ENCODE results near the gene AKR1C1.
"Not testable (repeated sequence)": the region's sequence is repeated elsewhere in the genome, so short reads cannot be mapped to it uniquely, and the experiment has no call there.

The AKR1C1 gene

DNA sequence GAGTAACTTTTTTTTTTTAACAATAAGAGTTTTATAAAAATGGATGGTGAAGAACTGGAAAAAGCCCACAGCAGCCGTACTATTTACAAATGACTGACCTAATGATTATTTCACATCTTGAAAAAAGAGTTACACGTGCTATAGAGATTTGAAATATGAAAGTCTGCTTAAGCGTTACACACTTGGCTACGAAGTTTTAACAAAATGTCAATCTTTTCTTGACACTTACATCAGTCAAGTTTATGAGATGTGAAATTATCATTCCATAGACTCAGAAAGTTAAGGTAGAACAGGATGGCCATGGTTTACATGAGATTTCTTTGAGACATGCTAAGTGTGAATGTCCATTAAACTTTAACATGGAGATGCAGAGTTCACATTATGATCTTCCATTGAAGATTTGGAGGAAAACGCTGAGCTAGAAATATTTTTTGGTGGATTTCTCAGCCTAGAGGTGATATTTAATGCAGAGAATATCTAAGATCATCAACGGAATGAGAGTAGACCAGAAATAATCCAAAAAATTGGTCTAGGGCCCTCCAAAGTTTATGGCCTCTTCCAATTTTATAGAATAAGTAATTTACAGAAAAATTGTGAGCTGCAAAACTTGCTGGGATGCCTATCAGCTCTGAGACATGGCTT lies 24.9 kb downstream of the AKR1C1 start:
- not testable (repeated sequence) for H3K27me3 ChIP-seq (replicated peaks; ENCODE audit: control insufficient read depth, insufficient read depth, low read length); DNase-seq (ENCODE audit: low read depth); H3K9me3 ChIP-seq (ENCODE audit: control insufficient read depth, low read length); H3K4me3 ChIP-seq (ENCODE audit: low read length); H3K9ac ChIP-seq (ENCODE audit: low read length); H3K4me1 ChIP-seq (ENCODE audit: control insufficient read depth, insufficient read depth, low read length)
- H3K36me3 ChIP-seq (ENCODE audit: control insufficient read depth, insufficient read depth, low read length, severe bottlenecking): peaks cover 50% of the 10 kb centered on the region

DNA sequence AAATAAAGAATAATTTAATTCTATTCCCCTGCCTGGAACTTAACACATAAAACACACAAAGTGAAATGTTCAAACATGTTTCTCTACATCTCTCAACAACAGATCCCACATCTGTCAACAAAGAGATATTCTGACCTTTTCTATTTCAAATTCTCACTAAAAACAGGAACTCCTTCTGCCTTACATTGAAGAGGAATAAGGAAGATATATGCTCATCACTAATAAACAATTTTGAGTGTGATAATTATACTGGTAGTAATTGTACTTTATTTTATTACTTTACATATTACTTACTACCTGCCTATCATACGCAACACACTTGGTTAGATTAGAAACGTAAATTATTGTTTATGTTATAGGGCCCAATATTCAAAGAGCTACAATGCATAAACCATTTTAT lies 27.0 kb downstream of the AKR1C1 start:
- peaks cover 3% of the 10 kb centered on the region for H3K4me1 ChIP-seq (ENCODE audit: control insufficient read depth, insufficient read depth, low read length)
- no peaks in the 10 kb centered on the region for H3K27me3 ChIP-seq (replicated peaks; ENCODE audit: control insufficient read depth, insufficient read depth, low read length)
- no peak overlapping the region for H3K9ac ChIP-seq (ENCODE audit: low read length)
- H3K4me3 ChIP-seq (ENCODE audit: low read length): no peak overlapping the region
- peaks cover 64% of the 10 kb centered on the region for H3K36me3 ChIP-seq (ENCODE audit: control insufficient read depth, insufficient read depth, low read length, severe bottlenecking)
- DNase-seq (ENCODE audit: low read depth): no peak
- H3K9me3 ChIP-seq (ENCODE audit: control insufficient read depth, low read length): no peaks in the 10 kb centered on the region

DNA sequence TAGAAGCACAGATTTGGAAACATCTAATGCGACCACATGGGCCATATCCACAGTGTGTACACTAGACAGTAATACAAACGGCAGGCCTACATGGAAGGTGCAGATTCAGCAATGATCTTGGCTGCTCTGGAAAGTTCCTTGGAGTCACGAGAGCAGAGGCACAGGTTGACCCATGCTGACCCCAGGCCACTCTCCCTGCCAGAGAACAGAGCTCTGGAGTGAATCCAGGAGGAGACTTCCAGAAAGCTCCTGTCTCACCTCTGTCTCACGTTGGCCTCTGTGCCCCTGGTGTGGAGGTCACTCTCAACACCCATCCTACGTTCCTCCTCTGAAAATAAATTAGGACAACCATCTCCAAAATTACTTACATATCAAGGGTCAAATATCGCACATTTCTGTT lies 28.2 kb downstream of the AKR1C1 start:
- not testable (repeated sequence) for H3K9me3 ChIP-seq (ENCODE audit: control insufficient read depth, low read length); H3K4me3 ChIP-seq (ENCODE audit: low read length); H3K9ac ChIP-seq (ENCODE audit: low read length); DNase-seq (ENCODE audit: low read depth); H3K4me1 ChIP-seq (ENCODE audit: control insufficient read depth, insufficient read depth, low read length); H3K27me3 ChIP-seq (replicated peaks; ENCODE audit: control insufficient read depth, insufficient read depth, low read length)
- H3K36me3 ChIP-seq (ENCODE audit: control insufficient read depth, insufficient read depth, low read length, severe bottlenecking): peaks cover 68% of the 10 kb centered on the region

- not testable (repeated sequence) for H3K9ac ChIP-seq (ENCODE audit: low read length); H3K4me3 ChIP-seq (ENCODE audit: low read length); H3K27me3 ChIP-seq (replicated peaks; ENCODE audit: control insufficient read depth, insufficient read depth, low read length); DNase-seq (ENCODE audit: low read depth); H3K9me3 ChIP-seq (ENCODE audit: control insufficient read depth, low read length); H3K4me1 ChIP-seq (ENCODE audit: control insufficient read depth, insufficient read depth, low read length)
- peaks cover 71% of the 10 kb centered on the region for H3K36me3 ChIP-seq (ENCODE audit: control insufficient read depth, insufficient read depth, low read length, severe bottlenecking)
Observed at GRCh38 chr10:4992564-4992963, 29.3 kb downstream of the AKR1C1 start.

- peaks cover 75% of the 10 kb centered on the region for H3K36me3 ChIP-seq (ENCODE audit: control insufficient read depth, insufficient read depth, low read length, severe bottlenecking)
- H3K4me3 ChIP-seq (ENCODE audit: low read length); H3K9me3 ChIP-seq (ENCODE audit: control insufficient read depth, low read length); H3K9ac ChIP-seq (ENCODE audit: low read length); H3K4me1 ChIP-seq (ENCODE audit: control insufficient read depth, insufficient read depth, low read length); H3K27me3 ChIP-seq (replicated peaks; ENCODE audit: control insufficient read depth, insufficient read depth, low read length); DNase-seq (ENCODE audit: low read depth): not testable (repeated sequence)
Observed at GRCh38 chr10:4994260-4994659, 31.0 kb downstream of the AKR1C1 start.

GRCh38 chr10:4998671-4999070 lies 35.5 kb downstream of the AKR1C1 start:
- peaks cover 13% of the 10 kb centered on the region for H3K4me1 ChIP-seq (ENCODE audit: control insufficient read depth, insufficient read depth, low read length)
- H3K9ac ChIP-seq (ENCODE audit: low read length): peak overlapping the region; percentile 2
- H3K27me3 ChIP-seq (replicated peaks; ENCODE audit: control insufficient read depth, insufficient read depth, low read length): no peaks in the 10 kb centered on the region
- peaks cover 62% of the 10 kb centered on the region for H3K36me3 ChIP-seq (ENCODE audit: control insufficient read depth, insufficient read depth, low read length, severe bottlenecking)
- no peak for DNase-seq (ENCODE audit: low read depth)
- no peaks in the 10 kb centered on the region for H3K9me3 ChIP-seq (ENCODE audit: control insufficient read depth, low read length)
- no peak overlapping the region for H3K4me3 ChIP-seq (ENCODE audit: low read length)

GRCh38 chr10:5002013-5002727 lies 39.0 kb downstream of the AKR1C1 start:
- peak overlapping the region; percentile 93 for H3K4me3 ChIP-seq (ENCODE audit: low read length)
- H3K9me3 ChIP-seq (ENCODE audit: control insufficient read depth, low read length): no peaks in the 10 kb centered on the region
- no peak for DNase-seq (ENCODE audit: low read depth)
- peaks cover 44% of the 10 kb centered on the region for H3K36me3 ChIP-seq (ENCODE audit: control insufficient read depth, insufficient read depth, low read length, severe bottlenecking)
- peaks cover 11% of the 10 kb centered on the region for H3K4me1 ChIP-seq (ENCODE audit: control insufficient read depth, insufficient read depth, low read length)
- H3K9ac ChIP-seq (ENCODE audit: low read length): peak overlapping the region; percentile 94
- no peaks in the 10 kb centered on the region for H3K27me3 ChIP-seq (replicated peaks; ENCODE audit: control insufficient read depth, insufficient read depth, low read length)

DNA sequence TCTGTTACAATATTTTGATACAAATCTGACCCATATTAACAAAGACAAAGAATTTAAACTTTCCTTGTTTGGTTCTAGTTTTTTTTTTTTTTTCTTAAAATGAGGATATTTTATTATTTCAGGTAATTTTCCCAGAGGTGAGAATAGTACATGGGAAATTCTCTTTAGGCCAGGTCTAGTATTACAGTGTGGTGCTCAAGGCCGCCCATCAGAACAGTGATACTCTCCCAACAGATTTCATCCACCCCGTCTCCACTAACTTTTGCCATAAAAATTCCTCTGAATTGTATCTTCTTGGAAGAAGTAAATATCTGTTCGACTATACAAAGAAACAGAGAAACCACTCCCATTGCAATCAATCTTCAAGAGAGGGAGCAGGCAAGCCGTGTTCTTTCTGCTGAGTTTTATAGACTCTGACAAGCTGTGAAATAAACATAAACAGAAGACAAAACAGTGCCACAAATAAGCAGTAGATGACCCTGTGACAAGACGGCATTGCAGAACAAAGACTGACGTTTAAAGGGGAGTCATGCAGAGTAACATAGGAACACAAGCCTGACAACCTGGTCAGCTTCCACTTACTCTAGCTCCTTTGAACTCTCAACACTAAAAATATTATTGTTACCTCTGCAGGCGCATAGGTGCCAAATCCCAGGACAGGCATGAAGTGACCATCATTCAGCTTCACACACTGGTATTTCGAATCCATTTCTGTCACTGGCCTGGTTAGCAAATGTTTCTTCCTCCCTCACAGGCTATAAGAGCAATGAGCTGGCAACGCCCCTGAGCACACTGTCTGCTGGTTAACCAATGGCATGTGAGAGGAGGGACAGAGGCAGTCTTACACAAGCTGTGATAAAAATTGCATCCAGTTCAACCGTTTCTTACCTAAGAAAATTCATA lies 40.2 kb downstream of the AKR1C1 start, which contains the start of gene AKR1C2:
Gene AKR1C2 (minus strand): TSS at position 731 of the 903 bp plus-strand sequence. CDS start 22 bp downstream, at position 709.
- not testable (repeated sequence) for H3K4me1 ChIP-seq (ENCODE audit: control insufficient read depth, insufficient read depth, low read length); H3K27me3 ChIP-seq (replicated peaks; ENCODE audit: control insufficient read depth, insufficient read depth, low read length); H3K9me3 ChIP-seq (ENCODE audit: control insufficient read depth, low read length)
- H3K4me3 ChIP-seq (ENCODE audit: low read length): peak within 1 kb of the TSS; percentile 93
- H3K36me3 ChIP-seq (ENCODE audit: control insufficient read depth, insufficient read depth, low read length, severe bottlenecking): peaks cover 33% of the 10 kb centered on the region
- DNase-seq (ENCODE audit: low read depth): peak; percentile 26
- peak within 1 kb of the TSS; percentile 94 for H3K9ac ChIP-seq (ENCODE audit: low read length)

- H3K27me3 ChIP-seq (replicated peaks; ENCODE audit: control insufficient read depth, insufficient read depth, low read length); DNase-seq (ENCODE audit: low read depth); H3K4me3 ChIP-seq (ENCODE audit: low read length); H3K9ac ChIP-seq (ENCODE audit: low read length); H3K9me3 ChIP-seq (ENCODE audit: control insufficient read depth, low read length); H3K4me1 ChIP-seq (ENCODE audit: control insufficient read depth, insufficient read depth, low read length): not testable (repeated sequence)
- H3K36me3 ChIP-seq (ENCODE audit: control insufficient read depth, insufficient read depth, low read length, severe bottlenecking): peaks cover 27% of the 10 kb centered on the region
Observed at GRCh38 chr10:5004030-5004385, 40.8 kb downstream of the AKR1C1 start.

DNA sequence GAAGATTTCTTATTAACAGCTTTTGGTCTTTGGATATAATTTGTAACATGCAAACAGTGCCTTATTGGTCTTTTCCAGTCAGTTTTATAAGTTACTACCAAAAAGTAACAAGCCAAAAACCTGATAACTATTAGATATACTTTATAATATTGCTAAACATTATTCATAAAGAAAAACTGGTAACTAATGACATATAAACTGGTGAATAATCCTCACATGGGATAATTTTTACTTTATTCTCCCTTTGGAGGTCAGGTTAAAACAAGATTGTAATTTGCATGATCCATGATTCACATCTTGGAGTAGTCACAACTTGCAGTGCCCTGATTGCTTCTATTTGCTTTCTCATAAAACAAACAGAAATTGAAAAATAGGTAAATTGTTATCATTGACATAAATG lies 41.3 kb downstream of the AKR1C1 start:
- not testable (repeated sequence) for H3K9me3 ChIP-seq (ENCODE audit: control insufficient read depth, low read length); DNase-seq (ENCODE audit: low read depth); H3K9ac ChIP-seq (ENCODE audit: low read length); H3K4me3 ChIP-seq (ENCODE audit: low read length); H3K27me3 ChIP-seq (replicated peaks; ENCODE audit: control insufficient read depth, insufficient read depth, low read length); H3K4me1 ChIP-seq (ENCODE audit: control insufficient read depth, insufficient read depth, low read length)
- peaks cover 22% of the 10 kb centered on the region for H3K36me3 ChIP-seq (ENCODE audit: control insufficient read depth, insufficient read depth, low read length, severe bottlenecking)

DNA sequence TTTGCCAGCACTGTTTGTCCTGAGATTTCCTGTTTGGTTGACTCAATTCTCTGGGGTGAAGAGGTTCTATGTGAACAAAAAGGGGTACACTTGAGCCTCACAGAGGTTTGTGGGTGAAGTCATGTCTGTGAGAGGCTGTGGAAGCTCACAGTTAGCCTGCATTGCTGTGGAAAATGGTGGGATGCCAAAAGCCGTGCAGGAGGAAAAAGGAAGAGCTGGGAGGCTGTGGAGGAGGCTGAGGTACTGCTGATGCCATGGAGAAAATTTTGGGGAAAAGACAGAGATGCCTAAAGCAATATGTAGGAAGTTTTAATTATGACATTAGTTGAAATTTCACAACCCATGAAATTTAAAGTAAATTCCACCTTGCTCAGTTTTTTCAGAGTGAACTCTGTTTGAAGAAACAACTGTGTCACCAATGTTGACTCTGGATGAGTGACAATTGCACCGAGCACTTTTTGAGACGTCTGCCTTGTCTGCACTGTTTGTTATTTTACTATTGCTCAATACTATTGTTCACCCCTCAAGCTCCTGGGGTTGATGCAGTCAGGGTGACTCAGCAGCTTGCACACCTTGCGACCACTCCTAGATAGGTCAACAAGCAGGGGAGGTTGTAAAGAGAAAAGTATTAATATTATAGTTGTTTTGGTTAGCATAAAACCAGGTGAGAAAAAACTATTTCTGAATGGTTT lies 45.8 kb downstream of the AKR1C1 start:
- H3K36me3 ChIP-seq (ENCODE audit: control insufficient read depth, insufficient read depth, low read length, severe bottlenecking); H3K4me1 ChIP-seq (ENCODE audit: control insufficient read depth, insufficient read depth, low read length); H3K27me3 ChIP-seq (replicated peaks; ENCODE audit: control insufficient read depth, insufficient read depth, low read length); H3K9ac ChIP-seq (ENCODE audit: low read length); H3K9me3 ChIP-seq (ENCODE audit: control insufficient read depth, low read length); H3K4me3 ChIP-seq (ENCODE audit: low read length): not testable (repeated sequence)
- peak; percentile 42 for DNase-seq (ENCODE audit: low read depth)

All from adipocyte (in vitro differentiated cells).